H9 (cell line): ENCODE data around the gene RELL1. TPM values are rescaled to one million over a fixed set of nuclear protein-coding genes. Genes with fewer than 3 reads are reported as not detected.

Experiments used
- DNase-seq: peaks from one replicate; pipeline ENCODE4 v3.0.0-alpha.2; 2017
- H2AFZ ChIP-seq: one replicate; pipeline ENCODE4 v1.6.1; 2013; ENCODE audit warnings: mild to moderate bottlenecking, low read length, control low read depth, moderate library complexity
- H2AK5ac ChIP-seq: 2 replicates; pipeline ENCODE4 v1.6.1; 2013; ENCODE audit warnings: low read length, control low read depth, mixed read lengths; ENCODE audit not compliant: insufficient read length
- H2BK120ac ChIP-seq: one replicate; pipeline ENCODE4 v1.6.1; 2013; ENCODE audit warnings: low read depth, mild to moderate bottlenecking, low read length, control low read depth, inconsistent platforms; ENCODE audit not compliant: poor library complexity, severe bottlenecking
- H2BK12ac ChIP-seq: 2 replicates; pipeline ENCODE4 v1.6.1; 2013; ENCODE audit warnings: low read length, control low read depth, mixed read lengths, low read depth; ENCODE audit not compliant: insufficient read length
- H2BK15ac ChIP-seq: 2 replicates; pipeline ENCODE4 v1.6.1; 2013; ENCODE audit warnings: low read depth, low read length, control low read depth
- H2BK20ac ChIP-seq: one replicate; pipeline ENCODE4 v1.6.1; 2013; ENCODE audit warnings: low read depth, mild to moderate bottlenecking, low read length, control low read depth, inconsistent platforms; ENCODE audit not compliant: poor library complexity, severe bottlenecking
- H2BK5ac ChIP-seq: 2 replicates; pipeline ENCODE4 v1.6.1; 2013; ENCODE audit warnings: low read length, control low read depth, mixed read lengths; ENCODE audit not compliant: insufficient read length
- H3K14ac ChIP-seq: 2 replicates; pipeline ENCODE4 v1.6.1; 2013; ENCODE audit warnings: low read length, control low read depth; ENCODE audit not compliant: insufficient read depth
- H3K18ac ChIP-seq: 2 replicates; pipeline ENCODE4 v1.6.1; 2013; ENCODE audit warnings: low read depth, mild to moderate bottlenecking, mixed read lengths, low read length, control low read depth; ENCODE audit not compliant: insufficient read length
- H3K23ac ChIP-seq: 2 replicates; pipeline ENCODE4 v1.6.1; 2013; ENCODE audit warnings: low read length, control low read depth, mixed read lengths, low read depth; ENCODE audit not compliant: insufficient read length
- H3K23me2 ChIP-seq: 2 replicates; pipeline ENCODE4 v1.6.1; 2013; ENCODE audit warnings: low read depth, mild to moderate bottlenecking, mixed read lengths, low read length, control low read depth; ENCODE audit not compliant: insufficient read length, poor library complexity, severe bottlenecking
- H3K27ac ChIP-seq: 2 replicates; pipeline ENCODE4 v1.5.1; 2013; ENCODE audit warnings: low read length, control low read depth, mixed read lengths, low read depth; ENCODE audit not compliant: insufficient read length
- H3K27me3 ChIP-seq: 2 replicates; pipeline ENCODE4 v1.6.1; 2013; ENCODE audit warnings: low read length, control low read depth, inconsistent platforms; ENCODE audit not compliant: insufficient read depth
- H3K4ac ChIP-seq: 2 replicates; pipeline ENCODE4 v1.6.1; 2013; ENCODE audit warnings: low read depth, mild to moderate bottlenecking, control low read depth, inconsistent platforms, low read length, moderate library complexity
- H3K4me1 ChIP-seq: 2 replicates; pipeline ENCODE4 v1.6.1; 2013; ENCODE audit warnings: low read length, control low read depth, inconsistent platforms; ENCODE audit not compliant: insufficient read depth
- H3K4me2 ChIP-seq: 2 replicates; pipeline ENCODE4 v1.6.1; 2013; ENCODE audit warnings: low read length, control low read depth, mixed read lengths; ENCODE audit not compliant: insufficient read length, insufficient read depth
- H3K56ac ChIP-seq: 2 replicates; pipeline ENCODE4 v1.6.1; 2013; ENCODE audit warnings: low read depth, mild to moderate bottlenecking, mixed read lengths, low read length, control low read depth; ENCODE audit not compliant: insufficient read length
- H3K79me1 ChIP-seq: 2 replicates; pipeline ENCODE4 v1.6.1; 2013; ENCODE audit warnings: low read depth, mild to moderate bottlenecking, moderate library complexity, low read length, control low read depth, inconsistent platforms; ENCODE audit not compliant: insufficient read depth, poor library complexity, severe bottlenecking
- H3K79me2 ChIP-seq: 2 replicates; pipeline ENCODE4 v1.6.1; 2013; ENCODE audit warnings: low read length, control low read depth, inconsistent platforms; ENCODE audit not compliant: insufficient read depth
- H3K9ac ChIP-seq: 2 replicates; pipeline ENCODE4 v1.6.1; 2013; ENCODE audit warnings: low read length, control low read depth, mixed read lengths; ENCODE audit not compliant: insufficient read length; ENCODE audit errors: extremely low read depth
- H3K9me3 ChIP-seq: one replicate; pipeline ENCODE4 v1.6.1; 2013; ENCODE audit warnings: low read depth, low read length, inconsistent platforms; ENCODE audit not compliant: control insufficient read depth
- H3T11ph ChIP-seq: one replicate; pipeline ENCODE4 v1.6.1; 2013; ENCODE audit warnings: mild to moderate bottlenecking, low read length, control low read depth, inconsistent platforms
- H4K20me1 ChIP-seq: one replicate; pipeline ENCODE4 v1.6.1; 2013; ENCODE audit not compliant: control insufficient read depth, insufficient read length, insufficient read depth
- H4K5ac ChIP-seq: 2 replicates; pipeline ENCODE4 v1.6.1; 2013; ENCODE audit warnings: low read depth, mild to moderate bottlenecking, mixed read lengths, low read length, control low read depth; ENCODE audit not compliant: insufficient read length
- H4K8ac ChIP-seq: replicated peaks from 2 replicates; pipeline ENCODE4 v1.6.1; 2013; ENCODE audit warnings: low read length, control low read depth, mixed read lengths, low read depth; ENCODE audit not compliant: insufficient read length
- H4K91ac ChIP-seq: 2 replicates; pipeline ENCODE4 v1.6.1; 2013; ENCODE audit warnings: low read depth, mild to moderate bottlenecking, moderate library complexity, mixed read lengths, low read length, control low read depth; ENCODE audit not compliant: insufficient read length
- H3K27ac Mint-ChIP-seq, 3 experiments: 2 replicates in 2 of 3; 3 replicates in 1 of 3; pipeline ENCODE4 v1.8.0; 2020 to 2021; ENCODE audit warnings: mixed read lengths in 3 of 3, mild to moderate bottlenecking in 1 of 3, moderate library complexity in 1 of 3
- H3K27me3 Mint-ChIP-seq: 2 replicates; pipeline ENCODE4 v1.8.0; 2021; ENCODE audit warnings: low read depth, mild to moderate bottlenecking, moderate library complexity, mixed read lengths
- H3K36me3 Mint-ChIP-seq, 3 experiments: 2 replicates in 2 of 3; 3 replicates in 1 of 3; pipeline ENCODE4 v1.8.0; 2020 to 2021; ENCODE audit warnings: low read depth in 3 of 3, mixed read lengths in 3 of 3; ENCODE audit not compliant: insufficient read depth in 1 of 3
- H3K4me1 Mint-ChIP-seq, 2 experiments: 2 replicates each; pipeline ENCODE4 v1.8.0; 2020; ENCODE audit warnings: mixed read lengths in 2 of 2
- H3K4me3 Mint-ChIP-seq, 2 experiments: 2 replicates in 1 of 2; 3 replicates in 1 of 2; pipeline ENCODE4 v1.8.0; 2020 to 2021; ENCODE audit warnings: mild to moderate bottlenecking in 2 of 2, mixed read lengths in 2 of 2, moderate library complexity in 1 of 2
- H3K9me3 Mint-ChIP-seq, 2 experiments: 2 replicates in 1 of 2; 3 replicates in 1 of 2; pipeline ENCODE4 v1.8.0; 2020; ENCODE audit warnings: mild to moderate bottlenecking in 2 of 2, mixed read lengths in 2 of 2, moderate library complexity in 1 of 2
- CTCF ChIP-seq: fragments of 200-600 bp; sonication (generic); conservative IDR thresholded peaks from 3 replicates; pipeline ENCODE4 v1.8.0; 2021; ENCODE audit warnings: antibody characterized with exemption, mild to moderate bottlenecking
- WGBS: extraction: QIAGEN DNeasy Blood & Tissue Kit; methylation state at CpG from one replicate; pipeline ENCODE4 v1.1.7; 2013; ENCODE audit warnings: missing lambda C conversion rate, low lambda C conversion rate, mixed read lengths; ENCODE audit not compliant: insufficient read length; ENCODE audit errors: extremely low coverage; 5-methylcytosine and 5-hydroxymethylcytosine counted together
- total RNA-seq: library from RNA; stranded (reverse); gene quantifications from 2 replicates; pipeline ENCODE4 v1.2.1, GENCODE V29; 2021

Gene RELL1
- total RNA-seq, 1 experiment from 2014 or later: 10.8 TPM

GRCh38 chr4:37687681-37688080 lies 1.5 kb upstream of the RELL1 start:
- no peaks in the 10 kb centered on the region for H3K9me3 ChIP-seq
- no peak for DNase-seq
- H4K5ac ChIP-seq: no peak overlapping the region
- Mint-ChIP-seq H3K4me3 (0 out of 5 replicates have a peak overlapping the region, but pooled peaks of 1 of the 2 experiments have one; percentile 52), H3K9me3 (peaks cover 3% of the 10 kb centered on the region in 2 experiments; a peak in 3 of 5 replicates), H3K27ac (no peak overlapping the region), H3K27me3 (peaks cover 25% of the 10 kb centered on the region), H3K36me3 (peaks cover 2 to 7% (median 5%) of the 10 kb centered on the region in 3 experiments; a peak in 5 of 7 replicates), H3K4me1 (peaks cover 28 to 30% of the 10 kb centered on the region in 2 experiments)
- H2BK12ac ChIP-seq: no peak overlapping the region
- no peak overlapping the region for H3K4ac ChIP-seq
- H2BK5ac ChIP-seq: no peak overlapping the region
- no peak overlapping the region for H2BK120ac ChIP-seq
- WGBS: no CpG with 5 or more reads among the region's 9 CpGs
- H2BK15ac ChIP-seq: no peak overlapping the region
- H3K27me3 ChIP-seq: no peaks in the 10 kb centered on the region
- no peak overlapping the region for H3T11ph ChIP-seq
- no peaks in the 10 kb centered on the region for H4K20me1 ChIP-seq
- H2AK5ac ChIP-seq: no peak overlapping the region
- H3K23me2 ChIP-seq: no peaks in the 10 kb centered on the region
- no peaks in the 10 kb centered on the region for H3K79me1 ChIP-seq
- no peak for TF ChIP-seq CTCF
- H2BK20ac ChIP-seq: no peak overlapping the region
- no peak overlapping the region for H3K23ac ChIP-seq
- no peak overlapping the region for H3K14ac ChIP-seq
- no peak overlapping the region for H2AFZ ChIP-seq
- H3K4me1 ChIP-seq: no peaks in the 10 kb centered on the region
- H3K56ac ChIP-seq: no peak overlapping the region
- H3K18ac ChIP-seq: no peak overlapping the region
- no peak overlapping the region for H4K8ac ChIP-seq
- no peak overlapping the region for H3K27ac ChIP-seq
- H4K91ac ChIP-seq: no peak overlapping the region
- H3K9ac ChIP-seq: no peak overlapping the region
- no peak overlapping the region for H3K4me2 ChIP-seq
- H3K79me2 ChIP-seq: no peaks in the 10 kb centered on the region
